Upper lobe of right lung (tissue), 1 donor: ENCODE measurements around the gene DHRS7C. TPM values are rescaled to one million over a fixed set of nuclear protein-coding genes. Genes with fewer than 3 reads are reported as not detected.

ENCODE experiments used
- ATAC-seq: fragments of 200-7000 bp; cut with Tn5 transposase; one replicate; pipeline ENCODE4 v1.9.1; 2020; ENCODE audit warnings: mild to moderate bottlenecking, moderate library complexity
- DNase-seq: peaks from one replicate; pipeline ENCODE4 v3.0.0-alpha.2; 2020
- H3K27ac ChIP-seq: fragments of 200-600 bp; one replicate; pipeline ENCODE4 v1.8.0; 2022
- H3K27me3 ChIP-seq: fragments of 200-600 bp; one replicate; pipeline ENCODE4 v1.8.0; 2022; ENCODE audit warnings: mild to moderate bottlenecking
- H3K36me3 ChIP-seq: fragments of 200-600 bp; one replicate; pipeline ENCODE4 v1.8.0; 2022
- H3K4me1 ChIP-seq: fragments of 200-600 bp; one replicate; pipeline ENCODE4 v1.8.0; 2022
- H3K4me3 ChIP-seq: fragments of 200-600 bp; one replicate; pipeline ENCODE4 v1.8.0; 2022; ENCODE audit warnings: mild to moderate bottlenecking
- H3K9me3 ChIP-seq: fragments of 200-600 bp; one replicate; pipeline ENCODE4 v1.8.0; 2022
- CTCF ChIP-seq: fragments of 200-600 bp; IDR thresholded peaks from one replicate; pipeline ENCODE4 v1.8.0; 2022; ENCODE audit warnings: antibody characterized with exemption
- intact Hi-C: fragments of 100-400 bp; cut with DNase I; formaldehyde crosslinking; loops from one replicate; pipeline ENCODE4 v1.11.0; 2022
- total RNA-seq: library from RNA; stranded (reverse); fragmentation: NEBNext Ultra II Directional; extraction: Animal tissue kit (Norgen Biotek cat#: 25700); gene quantifications from one replicate; pipeline ENCODE4 v1.2.1, GENCODE V29; 2021
- donor health status: DM: no; HTN: yes; CAD: no; lungs with severe emphysema.

Gene DHRS7C
- total RNA-seq, 1 donor from 2014 or later: not detected

- H3K4me1 ChIP-seq: no peaks in the 10 kb centered on the region
- peaks cover 8% of the 10 kb centered on the region for H3K27me3 ChIP-seq
- TF ChIP-seq CTCF: no peak
- H3K9me3 ChIP-seq: no peaks in the 10 kb centered on the region
- no peak overlapping the region for H3K4me3 ChIP-seq
- no peak overlapping the region for H3K27ac ChIP-seq
- H3K36me3 ChIP-seq: no peaks in the 10 kb centered on the region
- DNase-seq (no peak), ATAC-seq (no peak)
- intact Hi-C loops: no loop called here
These were observed 8.3 kb downstream of the DHRS7C start for GRCh38 chr17:9783050-9783449.

GRCh38 chr17:9780552-9780951 lies 10.8 kb downstream of the DHRS7C start:
- TF ChIP-seq CTCF: no peak
- Histone ChIP-seq H3K4me3 (no peak overlapping the region), H3K4me1 (no peaks in the 10 kb centered on the region), H3K36me3 (no peaks in the 10 kb centered on the region), H3K9me3 (no peaks in the 10 kb centered on the region), H3K27ac (no peak overlapping the region), H3K27me3 (peaks cover 8% of the 10 kb centered on the region)
- intact Hi-C loops: no loop called here
- ATAC-seq: no peak
- no peak for DNase-seq

- no peak overlapping the region for H3K27ac ChIP-seq
- no peaks in the 10 kb centered on the region for H3K4me1 ChIP-seq
- TF ChIP-seq CTCF: no peak
- no peak for ATAC-seq
- H3K36me3 ChIP-seq: no peaks in the 10 kb centered on the region
- DNase-seq: no peak
- H3K27me3 ChIP-seq: peaks cover 8% of the 10 kb centered on the region
- intact Hi-C loops: no loop called here
- H3K4me3 ChIP-seq: no peak overlapping the region
- no peaks in the 10 kb centered on the region for H3K9me3 ChIP-seq
These were observed 14.5 kb downstream of the DHRS7C start for GRCh38 chr17:9776911-9777310.

GRCh38 chr17:9772658-9773057 lies 18.7 kb downstream of the DHRS7C start:
- Histone ChIP-seq H3K27me3 (no peaks in the 10 kb centered on the region), H3K27ac (no peak overlapping the region), H3K36me3 (no peaks in the 10 kb centered on the region), H3K9me3 (no peaks in the 10 kb centered on the region), H3K4me1 (no peaks in the 10 kb centered on the region), H3K4me3 (no peak overlapping the region)
- no peak for ATAC-seq
- no peak for DNase-seq
- no peak for TF ChIP-seq CTCF
- intact Hi-C loops: no loop called here

GRCh38 chr17:9771465-9771864 lies 19.9 kb downstream of the DHRS7C start:
- no peak overlapping the region for H3K27ac ChIP-seq
- no peaks in the 10 kb centered on the region for H3K27me3 ChIP-seq
- no peaks in the 10 kb centered on the region for H3K36me3 ChIP-seq
- no peak for DNase-seq
- no peak for ATAC-seq
- H3K4me3 ChIP-seq: no peak overlapping the region
- no peaks in the 10 kb centered on the region for H3K9me3 ChIP-seq
- TF ChIP-seq CTCF: no peak
- intact Hi-C loops: no loop called here
- no peaks in the 10 kb centered on the region for H3K4me1 ChIP-seq

- Histone ChIP-seq H3K4me1 (no peaks in the 10 kb centered on the region), H3K27ac (no peak overlapping the region), H3K27me3 (no peaks in the 10 kb centered on the region), H3K4me3 (no peak overlapping the region), H3K9me3 (no peaks in the 10 kb centered on the region), H3K36me3 (no peaks in the 10 kb centered on the region)
- no peak for ATAC-seq
- no peak for TF ChIP-seq CTCF
- no peak for DNase-seq
- intact Hi-C loops: no loop called here
These were observed 22.2 kb downstream of the DHRS7C start for GRCh38 chr17:9769036-9769695.
